ENCODE data around the gene COP1.
"Not testable (repeated sequence)": the region's sequence is repeated elsewhere in the genome, so short reads cannot be mapped to it uniquely, and the experiment has no call there.

The COP1 gene

DNA sequence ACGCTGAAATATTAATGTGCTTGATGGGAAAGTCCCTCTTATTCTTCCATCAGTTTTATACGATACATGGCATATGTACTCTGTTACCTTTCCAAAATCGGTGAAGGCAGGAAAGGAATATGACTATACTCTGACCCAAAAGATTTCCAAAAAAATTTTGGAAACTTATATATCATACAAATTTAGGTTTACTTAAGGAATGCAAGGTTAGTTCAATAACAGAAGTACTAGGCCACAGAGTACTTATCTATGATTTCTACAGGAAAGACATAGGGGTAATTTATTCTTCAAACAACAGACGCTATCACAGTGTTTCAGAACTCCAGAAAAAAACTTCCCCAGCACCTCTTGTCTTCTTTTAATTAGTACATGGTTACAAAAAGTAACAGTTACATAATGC, 84.8 kb downstream of the COP1 start:
- DNase-seq (ENCODE audit: low spot score) = no peak

DNA sequence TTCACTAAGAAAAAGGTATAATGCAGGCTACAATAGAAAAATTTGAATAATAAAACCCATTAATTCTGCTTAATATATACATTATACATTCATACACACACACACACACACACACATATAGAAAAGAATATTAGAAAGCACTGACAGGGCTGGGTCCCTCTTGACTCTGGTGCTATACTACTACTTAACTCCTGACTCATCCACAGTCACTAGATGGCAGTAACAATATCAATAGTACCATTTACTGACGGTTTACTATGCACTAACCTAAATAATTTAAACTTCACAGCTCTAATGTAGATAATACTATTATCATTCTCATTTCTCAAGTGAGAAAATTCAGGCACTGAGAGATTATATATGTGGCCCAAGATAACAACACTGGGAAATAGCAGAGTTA, 87.5 kb downstream of the COP1 start:
- no peak for DNase-seq (ENCODE audit: low spot score)

DNA sequence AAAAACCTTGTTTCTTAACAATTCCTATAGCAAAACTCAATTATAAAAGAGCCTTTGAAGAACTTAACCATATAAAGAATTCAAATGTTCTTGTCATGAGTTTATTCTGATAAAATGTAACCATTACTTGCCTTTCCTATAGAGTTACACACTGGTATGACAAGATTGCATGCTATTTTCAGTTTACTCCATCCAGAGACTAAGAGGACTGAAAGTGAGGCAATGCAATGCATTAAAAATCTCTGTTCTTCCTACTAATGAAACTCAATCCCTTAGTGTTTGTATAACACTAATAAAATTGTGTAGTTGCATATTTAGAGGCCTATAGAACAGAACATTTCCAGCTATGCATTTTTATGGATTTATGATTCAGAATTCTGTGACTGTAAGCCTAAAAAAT, 88.1 kb downstream of the COP1 start:
- DNase-seq (ENCODE audit: low spot score) = no peak

DNA sequence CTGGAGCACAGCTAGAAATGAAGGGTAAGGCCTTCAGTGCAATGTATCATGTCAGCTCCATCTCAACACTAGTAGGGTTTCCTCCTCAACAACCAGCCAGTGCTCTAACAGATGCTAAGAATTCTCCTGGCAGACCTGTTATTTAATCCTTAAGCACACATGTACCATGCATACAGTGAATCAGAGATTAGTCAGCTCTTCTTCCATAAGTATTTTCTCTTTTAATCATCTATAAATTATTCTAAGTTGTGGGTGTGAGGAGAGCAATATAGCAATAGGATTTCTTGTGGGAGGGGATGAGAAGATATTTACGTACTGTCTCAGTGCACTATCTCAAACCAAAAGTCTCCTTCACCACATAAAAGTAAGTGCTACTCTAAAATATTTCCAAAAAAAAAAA, 95.3 kb downstream of the COP1 start:
- DNase-seq (ENCODE audit: low spot score) = no peak

DNA sequence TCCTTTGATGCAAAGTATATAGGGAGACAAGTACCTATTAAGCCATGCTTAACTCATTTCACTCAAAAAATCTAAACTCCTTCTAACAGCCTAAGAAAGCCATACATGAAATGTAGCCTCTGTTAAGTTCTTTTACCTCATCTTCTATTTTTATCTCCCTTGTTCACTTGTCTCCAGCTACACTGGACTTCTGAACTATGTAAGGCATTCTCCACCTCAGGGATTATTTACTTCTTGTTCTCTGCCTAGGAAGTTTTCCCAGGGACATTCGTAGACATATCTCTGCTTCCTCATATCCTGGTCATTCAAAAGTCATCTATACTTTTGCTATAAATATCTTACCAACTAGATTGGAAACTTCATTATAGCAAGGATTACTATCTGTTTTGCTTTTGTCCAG, 96.9 kb downstream of the COP1 start:
- peak; percentile 12 for DNase-seq (ENCODE audit: low spot score)

DNA sequence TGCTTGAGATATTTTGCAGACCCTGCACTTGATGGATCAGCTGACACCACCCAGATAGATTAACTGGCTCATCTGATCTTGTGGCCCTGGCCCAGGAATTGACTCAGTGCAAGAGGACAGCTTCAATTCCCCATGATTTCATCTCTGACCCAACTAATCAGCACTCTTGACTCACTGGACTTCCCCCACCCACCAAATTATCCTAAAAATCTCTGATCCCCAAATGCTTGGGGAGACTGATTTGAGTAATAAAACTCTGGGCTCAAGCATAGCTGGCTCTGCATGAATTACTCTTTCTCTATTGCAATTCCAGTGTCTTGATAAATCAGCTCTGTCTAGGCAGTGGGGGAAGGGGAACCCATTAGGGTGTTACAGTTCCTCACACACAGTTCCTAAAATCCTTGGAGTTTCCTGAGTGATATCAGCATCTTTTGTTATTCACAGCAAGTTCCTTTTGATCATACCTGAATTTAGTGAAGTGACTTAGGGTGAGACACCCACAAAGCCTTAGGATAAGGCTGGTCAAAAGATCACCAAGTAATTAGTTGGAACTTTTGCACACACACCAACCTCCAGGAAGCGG, 104.2 kb downstream of the COP1 start:
- no peak for DNase-seq (ENCODE audit: low spot score)

DNA sequence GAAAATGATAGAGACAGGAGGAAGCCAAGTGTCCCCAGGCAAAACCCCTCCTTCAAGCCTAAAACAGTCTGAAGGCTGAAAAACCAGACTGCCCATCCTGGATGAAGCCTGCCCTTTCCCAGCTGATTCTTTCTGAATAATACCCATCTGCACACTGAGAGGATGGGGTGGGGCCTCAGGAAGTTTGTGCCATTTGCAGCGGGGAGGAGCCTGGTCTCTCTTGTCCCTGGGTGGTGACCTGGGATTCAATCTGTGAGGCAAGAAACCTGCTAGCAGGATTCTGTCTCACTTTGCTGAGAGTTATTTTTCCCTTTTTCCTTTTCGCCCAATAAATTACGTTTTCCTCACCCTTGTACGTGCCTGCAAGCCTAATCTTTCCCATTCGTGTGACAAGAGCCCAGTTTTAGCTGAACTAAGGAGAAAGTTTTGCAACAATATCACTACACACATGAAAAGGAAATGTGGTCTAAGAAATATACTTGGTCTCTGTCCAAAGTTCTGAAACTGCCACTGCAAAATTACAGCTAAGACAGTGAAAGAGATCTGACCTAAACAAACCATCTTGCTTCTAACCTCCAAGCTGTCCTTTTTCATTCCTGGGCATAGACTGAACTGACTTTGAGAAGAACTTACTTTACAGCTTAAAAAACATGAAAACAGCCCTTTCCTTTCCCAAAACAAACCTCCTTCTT, 105.0 kb downstream of the COP1 start:
- DNase-seq (ENCODE audit: low spot score) = no peak

DNA sequence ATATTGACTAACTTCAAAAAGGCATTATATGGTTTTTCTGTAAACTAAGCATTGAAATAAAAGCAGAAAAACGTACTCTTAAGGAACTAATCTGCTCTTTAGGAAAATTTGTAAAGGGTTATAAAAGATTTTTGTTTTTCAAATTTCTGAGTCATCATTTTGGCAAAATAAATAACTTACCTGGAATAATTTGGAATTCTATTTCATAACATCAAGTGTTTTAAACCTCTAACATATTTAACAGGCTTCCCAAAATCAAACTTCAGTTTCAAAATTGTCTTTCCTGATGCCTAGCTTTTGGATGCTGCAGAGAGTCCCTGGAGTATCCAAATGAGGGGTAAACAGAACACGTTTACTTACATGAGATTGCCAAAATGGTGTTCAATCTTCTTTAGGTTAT, 108.5 kb downstream of the COP1 start:
- DNase-seq (ENCODE audit: low spot score) = no peak

DNA sequence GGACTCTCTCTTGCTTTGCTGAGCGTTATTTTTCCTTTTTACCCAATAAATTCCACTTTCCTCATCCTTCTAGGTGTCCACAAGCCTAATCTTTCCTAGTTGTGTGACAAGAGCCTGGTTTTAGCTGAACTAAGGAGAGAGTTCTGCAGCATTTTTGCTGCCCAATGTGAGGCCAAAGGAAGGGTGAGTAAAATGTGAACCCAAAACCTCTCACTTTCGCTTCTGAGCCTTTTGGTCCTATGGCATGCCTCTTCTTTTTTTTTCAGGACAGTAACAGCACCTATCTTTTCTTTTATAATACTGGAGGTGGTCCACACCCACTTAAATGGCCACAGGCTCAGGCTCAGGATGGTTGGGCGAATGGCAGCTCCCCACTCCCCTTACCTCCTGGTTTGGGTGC, 111.1 kb downstream of the COP1 start:
- DNase-seq (ENCODE audit: low spot score) = no peak

DNA sequence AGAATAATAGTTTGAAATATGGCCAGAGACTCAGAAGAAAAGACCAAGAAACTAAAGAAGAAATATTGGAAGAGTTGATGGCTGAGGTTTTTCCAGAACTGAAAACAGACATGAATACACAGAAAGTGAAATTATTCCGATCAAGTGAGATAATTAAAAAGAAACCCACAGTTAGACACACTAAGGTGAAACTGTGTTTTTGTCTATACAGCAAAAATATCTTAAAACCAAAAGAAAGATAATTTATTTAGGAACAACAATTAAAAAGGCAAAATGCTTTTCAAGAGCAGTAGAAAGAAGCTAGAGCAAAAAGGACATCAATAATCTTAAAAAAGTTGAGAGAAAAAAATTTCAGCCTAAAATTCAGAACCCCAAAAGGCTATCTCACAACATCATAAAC, 116.3 kb downstream of the COP1 start:
- no peak for DNase-seq (ENCODE audit: low spot score)

DNA sequence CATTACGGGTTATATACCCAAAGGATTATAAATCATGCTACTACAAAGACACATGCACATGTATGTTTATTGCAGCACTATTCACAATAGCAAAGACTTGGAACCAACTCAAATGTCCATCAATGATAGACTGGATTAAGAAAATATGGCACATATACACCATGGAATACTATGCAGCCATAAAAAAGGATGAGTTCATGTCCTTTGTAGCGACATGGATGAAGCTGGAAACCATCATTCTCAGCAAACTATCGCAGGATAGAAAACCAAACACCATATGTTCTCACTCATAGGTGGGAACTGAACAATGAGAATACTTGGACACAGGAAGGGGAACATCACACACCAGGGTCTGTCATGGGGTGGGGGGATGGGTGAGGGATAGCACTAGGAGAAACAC, 119.3 kb downstream of the COP1 start:
- DNase-seq (ENCODE audit: low spot score) = not testable (repeated sequence)

DNA sequence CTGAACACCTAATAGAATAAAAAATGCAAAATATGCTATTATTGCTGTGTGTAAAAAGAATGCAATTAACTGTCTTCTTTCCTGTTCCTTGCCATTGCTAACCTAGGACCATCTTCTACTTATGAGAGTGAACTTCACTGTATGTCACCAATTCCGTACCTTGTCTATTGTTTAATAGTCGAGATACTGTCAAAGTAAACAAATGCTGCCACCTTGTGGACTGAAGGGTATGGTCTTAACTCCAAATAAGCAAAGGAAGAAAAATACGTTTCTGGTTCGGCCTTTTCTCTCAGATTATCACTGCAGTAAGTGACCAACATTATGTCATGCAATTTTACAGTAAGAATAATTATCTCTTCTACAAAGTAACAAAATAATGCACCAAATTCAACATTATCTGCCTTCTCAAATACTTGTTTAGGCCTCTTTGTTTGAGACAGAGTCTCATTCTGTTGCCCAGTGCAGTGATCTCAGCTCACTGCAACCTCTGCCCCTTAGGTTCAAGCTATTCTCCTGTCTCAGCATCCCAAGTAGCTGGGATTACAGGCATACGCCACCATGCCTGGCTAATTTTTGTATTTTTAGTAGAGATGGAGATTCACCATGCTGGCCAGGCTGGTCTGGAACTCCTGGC, 133.4 kb downstream of the COP1 start:
- DNase-seq (ENCODE audit: low spot score) = peak; percentile 19

DNA sequence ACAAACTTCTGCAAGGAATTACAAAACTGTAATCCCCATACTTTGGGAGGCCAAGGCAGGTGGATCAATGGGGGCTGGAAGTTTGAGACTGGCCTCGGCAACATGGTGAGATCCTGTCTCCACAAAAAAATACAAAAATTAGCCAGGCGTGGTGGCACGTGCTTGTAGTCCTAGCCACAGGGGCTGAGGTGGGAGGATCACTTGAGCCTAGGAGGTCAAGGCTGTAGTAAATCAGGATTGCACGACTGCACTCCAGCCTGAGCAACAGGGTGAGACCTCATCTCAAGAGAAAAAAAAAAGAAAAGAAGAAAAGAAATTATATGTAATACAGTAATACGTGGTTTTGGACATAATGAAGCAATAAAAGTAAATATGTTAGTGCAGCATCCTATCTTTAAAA, 138.2 kb downstream of the COP1 start:
- DNase-seq (ENCODE audit: low spot score) = no peak

DNA sequence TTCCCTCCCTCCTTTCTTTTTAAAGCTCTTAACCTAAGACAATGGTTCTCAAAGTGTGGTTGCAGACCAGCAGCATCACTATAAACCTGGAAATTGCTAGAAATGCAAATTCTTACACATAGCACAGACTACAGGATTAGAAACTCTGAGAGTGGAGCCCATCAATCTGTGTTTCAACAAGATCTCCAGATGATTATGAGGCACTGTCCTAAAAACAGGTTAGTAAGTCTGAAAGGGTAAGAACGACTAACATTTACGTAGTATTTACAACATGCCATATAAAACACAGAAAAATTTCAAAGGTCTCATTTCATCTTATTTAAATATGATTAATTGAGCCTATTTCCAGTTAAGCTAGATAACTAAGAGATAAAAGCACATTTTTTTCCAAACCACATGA, 138.8 kb downstream of the COP1 start:
- no peak for DNase-seq (ENCODE audit: low spot score)

DNA sequence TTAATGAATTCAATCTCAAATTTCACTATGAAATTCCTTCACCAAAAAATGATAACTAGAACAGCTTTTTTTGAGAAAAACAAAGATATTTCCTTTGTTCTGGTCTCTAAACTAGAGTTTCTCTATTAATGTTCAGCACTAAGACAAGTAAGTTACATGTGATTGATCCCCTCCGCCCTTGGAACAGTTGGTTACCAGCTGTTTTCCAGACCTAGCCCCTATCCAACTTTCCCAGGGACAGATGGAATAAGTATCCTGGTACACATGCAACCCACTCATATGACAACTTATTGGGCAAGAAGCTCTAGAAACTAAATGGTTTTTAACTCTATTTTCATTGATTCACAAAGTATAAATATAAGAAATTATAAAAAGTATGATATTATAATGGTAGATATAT, 140.4 kb downstream of the COP1 start:
- DNase-seq (ENCODE audit: low spot score) = no peak

DNA sequence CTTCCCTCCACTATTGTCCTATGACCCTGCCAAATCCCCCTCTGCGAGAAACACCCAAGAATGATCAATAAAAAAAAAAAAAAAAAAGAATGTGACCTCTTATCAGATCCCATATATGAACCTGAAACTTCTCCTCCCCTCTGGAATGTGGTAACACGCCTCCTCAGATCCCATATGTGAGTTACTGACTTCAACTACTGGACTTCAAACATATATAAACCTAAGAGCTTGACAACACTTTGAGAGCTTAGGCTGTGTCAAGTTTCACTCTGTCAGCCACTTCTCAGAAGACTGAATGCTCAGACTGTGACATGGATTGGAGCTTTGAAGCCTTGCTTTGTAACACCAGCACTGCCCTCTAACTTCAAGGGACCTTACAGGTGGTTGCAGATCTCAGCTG, 148.4 kb downstream of the COP1 start:
- no peak for DNase-seq (ENCODE audit: low spot score)

DNA sequence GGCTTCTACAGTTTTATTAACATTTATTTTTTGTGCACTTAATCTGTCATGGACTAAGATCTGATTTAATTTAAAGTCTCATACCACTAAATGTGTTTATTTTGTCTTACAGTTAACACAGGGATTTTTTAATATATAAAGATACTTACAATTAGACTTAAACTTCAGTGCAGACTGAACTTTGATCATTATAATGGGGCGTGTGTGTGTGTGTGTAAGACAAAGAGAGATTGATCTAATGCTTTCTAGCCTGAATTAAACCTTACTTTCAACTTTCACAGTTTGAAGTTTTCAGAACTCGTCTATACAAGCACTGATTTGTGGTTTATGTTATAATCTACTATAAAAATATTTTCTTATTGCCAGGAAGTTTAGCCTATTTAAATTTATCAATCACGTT, 150.8 kb downstream of the COP1 start:
- DNase-seq (ENCODE audit: low spot score) = no peak

DNA sequence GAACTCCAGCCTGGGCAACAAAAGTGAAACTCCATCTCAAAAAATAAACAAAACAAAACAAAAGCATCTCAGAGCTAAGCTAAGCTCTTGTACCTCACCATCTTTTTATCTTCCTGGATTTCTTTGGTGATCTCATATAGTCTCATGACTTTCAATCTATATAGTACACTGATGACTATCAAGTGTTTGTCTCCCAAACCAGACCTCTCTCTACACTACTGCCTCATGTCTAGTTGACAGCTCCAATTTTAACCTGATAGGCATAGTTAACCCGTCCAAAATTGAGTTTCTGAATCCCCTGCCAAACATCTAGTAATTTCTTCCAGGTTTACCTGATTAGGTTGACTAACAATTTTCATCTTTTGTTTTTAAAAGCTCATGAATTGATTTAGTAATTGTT, 151.7 kb downstream of the COP1 start:
- no peak for DNase-seq (ENCODE audit: low spot score)

DNA sequence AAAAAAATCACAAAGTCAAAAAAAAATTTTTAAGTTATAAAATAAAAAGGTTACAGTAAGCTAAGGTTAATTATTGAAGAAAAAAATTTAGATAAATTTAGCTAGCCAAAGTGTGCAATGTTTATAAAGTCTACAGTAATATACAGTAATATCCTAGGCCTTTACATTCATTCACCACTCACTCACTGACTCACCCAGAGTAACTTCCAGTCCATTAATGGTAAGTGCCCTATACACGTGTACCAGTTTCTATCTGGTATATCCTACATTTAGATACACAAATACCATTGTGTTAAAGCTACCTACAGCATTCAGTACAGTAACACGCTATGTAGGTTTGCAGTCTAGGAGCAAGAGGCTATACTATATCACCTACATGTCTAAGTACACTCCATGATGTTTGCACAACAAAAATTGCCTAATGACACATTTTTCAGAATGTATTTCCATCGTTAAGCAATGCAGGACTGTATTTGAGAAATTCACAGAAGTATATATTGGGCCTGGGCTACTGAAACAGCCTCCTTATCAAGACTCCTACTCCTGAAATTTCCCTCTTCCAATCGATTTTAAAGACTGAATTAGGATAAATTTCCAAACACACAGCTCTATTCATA, 155.1 kb downstream of the COP1 start:
- DNase-seq (ENCODE audit: low spot score) = no peak

DNA sequence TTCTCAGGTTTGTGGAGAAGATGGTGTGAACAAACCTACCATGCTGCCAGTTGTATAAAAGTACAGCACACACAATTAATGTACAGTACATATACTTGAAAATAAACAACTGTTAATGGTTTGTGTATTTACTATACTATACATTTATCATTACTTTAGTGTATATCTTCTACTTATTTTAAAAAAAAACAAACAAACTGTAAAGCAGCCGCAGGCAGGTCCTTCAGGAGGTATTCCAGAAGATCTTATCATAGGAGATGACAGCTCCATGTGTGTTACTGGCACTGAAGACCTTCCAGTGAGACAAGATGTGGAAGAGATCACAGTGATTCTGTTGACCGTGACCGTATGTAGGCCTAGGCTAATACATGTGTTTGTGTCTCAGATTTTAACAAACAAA, 155.7 kb downstream of the COP1 start:
- DNase-seq (ENCODE audit: low spot score) = no peak

DNA sequence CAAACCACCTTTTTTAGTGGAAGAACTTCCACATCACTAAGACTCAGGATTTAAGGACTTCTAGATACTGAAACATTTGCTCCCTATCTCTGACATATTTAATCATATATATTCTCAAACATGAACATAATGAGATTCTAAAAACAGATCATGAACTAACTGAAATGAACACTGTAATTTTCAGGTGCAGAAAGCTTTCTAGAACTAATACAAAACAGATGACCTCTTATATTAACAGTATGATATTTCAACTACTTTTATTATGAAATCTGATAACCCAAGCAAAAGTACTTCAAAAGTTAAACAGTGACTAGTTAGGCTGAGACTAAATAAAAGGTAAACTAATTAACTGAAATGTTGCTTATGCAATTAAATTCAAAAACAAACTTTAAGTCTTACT, 157.5 kb downstream of the COP1 start:
- DNase-seq (ENCODE audit: low spot score) = no peak

DNA sequence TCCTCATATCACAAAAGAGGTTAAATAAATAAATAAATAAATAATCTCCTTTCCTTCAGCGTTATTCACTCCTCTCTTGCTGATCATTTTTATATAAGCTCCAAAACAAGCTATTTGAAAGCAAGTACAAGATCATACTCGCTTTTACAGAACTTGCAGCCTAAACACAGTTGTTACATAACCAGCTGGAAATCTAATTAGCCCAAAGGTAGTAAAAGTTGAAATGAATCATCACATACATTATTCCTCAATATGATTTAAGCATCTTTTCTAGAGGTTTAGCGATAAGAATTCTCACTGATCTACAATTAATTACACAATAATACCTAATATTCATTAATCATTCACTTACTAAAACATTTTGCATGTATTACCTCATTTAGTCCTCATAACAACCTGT, 160.2 kb downstream of the COP1 start:
- DNase-seq (ENCODE audit: low spot score) = no peak

DNA sequence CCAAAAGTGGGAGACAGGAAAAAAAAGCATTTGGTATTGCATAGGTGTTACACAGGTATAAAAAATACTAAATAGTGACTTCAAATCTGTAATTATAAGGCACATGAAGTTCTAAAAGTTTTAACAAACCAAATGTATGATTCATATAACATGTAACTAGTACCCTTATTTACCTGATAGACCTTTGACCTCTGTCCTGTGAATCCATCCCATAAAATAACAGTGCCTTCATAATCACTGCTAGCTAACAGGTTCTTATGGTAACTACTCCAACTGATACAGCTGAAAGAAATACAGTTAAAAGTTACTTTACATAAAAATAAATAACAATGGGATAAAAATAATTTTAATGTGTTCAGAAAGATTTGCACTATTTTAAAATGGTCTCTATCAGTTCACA, 163.5 kb downstream of the COP1 start:
- no peak for DNase-seq (ENCODE audit: low spot score)

DNA sequence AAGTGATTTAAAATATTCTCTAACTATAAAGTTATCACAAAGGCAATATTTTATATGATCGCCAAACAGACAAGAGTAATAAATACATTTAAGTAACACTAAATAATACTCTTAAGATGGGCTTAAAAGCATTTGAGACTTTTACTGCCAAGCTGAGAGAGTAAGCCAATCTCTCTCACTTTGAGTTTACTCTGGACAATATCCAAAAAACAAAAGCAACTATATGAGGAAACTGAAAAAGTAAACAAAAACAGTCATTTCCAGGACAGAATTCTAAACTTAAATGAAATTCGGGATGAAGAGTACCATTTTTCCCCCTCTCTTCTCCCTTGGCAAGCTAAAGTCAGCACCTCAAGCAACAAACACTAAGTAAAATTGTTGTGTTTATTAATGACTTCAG, 173.2 kb downstream of the COP1 start:
- DNase-seq (ENCODE audit: low spot score) = peak; percentile 8
